Endometrial microvascular endothelial cells (primary cell): ENCODE measurements around the gene HSPA8. TPM values are rescaled to one million over a fixed set of nuclear protein-coding genes. Genes with fewer than 3 reads are reported as not detected.
"Not testable (repeated sequence)": the region's sequence is repeated elsewhere in the genome, so short reads cannot be mapped to it uniquely, and the experiment has no call there.

Experiments used
- in situ Hi-C: cut with HindIII; loops from 2 replicates; pipeline ENCODE4 v1.10.0; 2017; ENCODE audit warnings: low sequenced_read_pairs, low pct_unique_long_range_greater_than_20kb; ENCODE audit errors: inconsistent ontology term
- total RNA-seq: library from RNA; depleted of rRNA; stranded (reverse); fragments of >200 nt; gene quantifications from one replicate; pipeline ENCODE4 v1.2.3, GENCODE V29; 2015; ENCODE audit errors: inconsistent ontology term

Gene HSPA8
- total RNA-seq, 1 donor from 2014 or later: 3,873 TPM

DNA sequence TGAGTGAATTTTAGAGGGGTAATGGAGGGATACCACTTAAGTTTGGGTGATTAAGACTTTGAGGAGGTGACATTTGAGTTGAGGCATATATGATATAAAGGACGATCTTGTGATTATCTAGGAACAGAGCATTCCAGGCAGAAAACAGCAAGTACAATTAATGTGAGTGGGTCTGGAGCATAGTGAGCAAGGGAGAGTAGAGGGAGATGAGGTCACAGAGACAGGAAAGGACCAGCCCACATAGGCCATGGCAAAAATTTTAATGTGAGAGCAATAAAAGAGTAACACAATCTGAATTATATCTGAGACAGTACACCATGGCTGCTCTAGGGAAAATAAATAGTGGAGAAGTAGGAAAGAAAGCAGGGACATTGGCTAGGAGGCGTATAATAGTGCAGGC lies 14.5 kb upstream of the HSPA8 start:
- in situ Hi-C loops: no loop called here

DNA sequence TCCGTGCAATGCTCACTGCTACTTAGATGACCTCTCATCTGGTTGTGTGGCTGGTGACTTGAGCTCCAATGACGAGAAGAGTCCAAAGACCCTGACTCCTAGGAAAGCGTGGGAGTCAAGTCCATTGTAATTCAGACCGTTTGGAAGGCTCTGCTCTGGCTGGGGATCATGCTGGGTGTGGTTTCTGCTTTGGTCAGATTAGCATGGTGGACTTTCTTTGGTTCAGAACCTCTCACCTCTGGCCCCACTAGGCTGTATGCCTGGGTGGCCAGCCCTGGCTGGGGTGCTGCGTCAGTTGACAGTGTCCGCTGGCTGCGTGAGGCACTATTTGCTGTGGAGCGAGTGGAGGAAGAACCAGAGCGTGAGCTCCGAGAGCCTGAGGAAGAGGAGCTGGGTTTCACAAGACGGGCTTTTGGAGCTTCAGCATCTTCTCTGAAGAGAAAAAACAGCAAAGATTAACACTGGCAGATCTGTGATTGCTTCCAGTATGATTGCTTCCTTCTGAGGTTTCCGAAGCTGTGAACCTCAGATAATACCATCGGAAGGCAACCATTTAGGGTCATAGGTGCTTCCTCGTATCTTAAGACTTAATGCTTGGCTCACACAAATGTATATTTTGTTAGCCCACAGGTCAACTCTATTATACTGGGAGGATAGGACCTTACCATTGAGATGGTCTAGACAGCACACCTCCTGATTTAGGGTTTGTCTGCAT lies 11.6 kb upstream of the HSPA8 start:
- in situ Hi-C loops: no loop called here

DNA sequence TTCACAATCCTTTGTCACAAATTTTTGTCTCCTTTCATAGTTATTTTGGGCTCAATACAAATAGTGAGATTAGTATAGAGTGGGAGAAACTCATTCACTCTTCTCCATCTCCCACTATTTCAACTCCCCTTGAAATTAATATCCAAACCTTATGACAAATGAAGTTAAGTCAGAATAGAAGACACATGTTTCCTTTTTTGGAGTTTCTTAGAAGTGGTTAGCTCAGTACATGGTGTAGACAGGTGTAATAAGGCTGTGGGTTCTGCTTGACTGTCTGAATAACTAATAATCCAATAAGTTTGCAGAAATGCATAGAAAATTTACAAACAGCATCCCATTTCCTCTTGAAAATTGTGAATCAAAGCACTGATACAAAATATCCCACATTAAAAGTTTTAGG lies 10.8 kb upstream of the HSPA8 start:
- in situ Hi-C loops: no loop called here

DNA sequence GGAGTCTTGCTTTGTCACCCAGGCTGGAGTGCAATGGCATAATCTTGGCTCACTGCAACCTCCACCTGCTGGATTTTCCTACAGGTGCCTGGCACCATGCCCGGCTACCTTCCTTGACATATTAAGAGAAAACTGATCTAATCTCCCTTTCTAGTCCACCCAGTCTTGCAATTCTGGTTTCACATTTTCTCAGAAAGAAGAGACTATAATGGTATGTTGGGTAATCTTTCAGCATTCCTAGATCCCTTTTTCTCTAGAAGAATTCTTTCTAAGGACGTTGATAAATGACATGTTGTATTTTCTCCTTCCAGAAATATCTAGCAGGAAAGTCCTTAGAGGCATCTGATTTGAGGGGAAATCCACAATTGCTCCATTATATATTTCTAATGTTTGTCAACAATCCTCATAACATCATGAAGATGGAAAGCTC lies 10.4 kb upstream of the HSPA8 start:
- in situ Hi-C loops: no loop called here

DNA sequence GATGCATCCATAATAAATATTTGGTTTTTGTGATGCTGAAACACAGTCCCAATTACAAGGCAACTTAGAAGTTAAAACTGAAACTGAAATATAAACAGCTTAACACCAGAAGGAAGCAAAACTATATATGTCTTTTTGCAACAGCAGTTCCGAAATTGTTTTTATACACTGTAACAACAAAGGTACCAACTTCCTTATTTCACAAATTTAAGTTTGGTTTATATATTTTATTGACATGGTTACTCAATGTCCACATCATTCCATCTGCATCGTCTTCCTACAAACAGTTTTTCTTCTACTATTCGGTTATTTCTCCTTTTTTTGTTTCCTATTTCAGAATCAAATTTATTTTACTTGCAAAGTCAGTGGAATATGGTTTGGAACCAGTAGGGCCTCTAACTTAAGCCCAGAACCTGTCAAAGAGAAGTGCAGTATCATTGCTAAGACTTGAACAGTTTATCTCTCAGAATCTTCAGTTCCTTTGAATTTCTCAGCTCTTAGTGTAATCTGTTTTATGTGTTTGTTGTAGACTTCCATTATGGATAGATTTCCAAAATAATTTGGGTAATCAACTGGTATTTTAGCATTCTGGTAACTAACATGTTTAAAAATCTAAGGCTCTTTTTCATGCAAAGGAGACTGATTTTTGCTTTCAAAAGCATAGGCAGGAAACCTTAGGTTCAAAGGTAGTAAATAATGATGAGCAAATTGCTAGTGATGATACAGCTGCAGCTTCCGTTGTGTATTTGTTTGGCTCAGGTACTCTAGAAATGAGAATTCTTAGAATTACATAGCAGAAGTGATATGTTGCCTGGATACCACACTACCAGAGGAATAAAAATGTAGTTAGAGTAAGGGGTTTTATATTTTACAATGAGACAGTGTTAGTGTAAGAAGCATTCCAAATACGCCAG lies 8.2 kb upstream of the HSPA8 start:
- in situ Hi-C loops: no loop called here

DNA sequence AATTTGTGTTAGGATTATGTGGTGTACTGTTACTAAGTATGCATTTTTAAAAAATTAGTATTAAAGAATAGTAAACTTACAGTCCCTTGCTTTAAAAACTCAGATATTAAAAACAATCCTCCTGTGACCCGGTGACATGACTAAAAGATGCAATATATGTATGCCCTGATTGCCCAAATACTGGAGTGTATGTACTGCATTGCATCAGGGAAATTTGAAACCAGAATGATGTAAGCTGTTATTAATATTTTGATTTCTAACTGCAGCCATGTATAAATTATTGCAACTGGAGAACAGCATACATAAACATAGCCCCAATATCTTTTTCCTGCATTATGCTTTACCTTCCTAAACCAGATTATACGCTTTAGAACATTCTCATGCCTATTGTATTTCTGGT lies 3.7 kb upstream of the HSPA8 start:
- in situ Hi-C loops: no loop called here

DNA sequence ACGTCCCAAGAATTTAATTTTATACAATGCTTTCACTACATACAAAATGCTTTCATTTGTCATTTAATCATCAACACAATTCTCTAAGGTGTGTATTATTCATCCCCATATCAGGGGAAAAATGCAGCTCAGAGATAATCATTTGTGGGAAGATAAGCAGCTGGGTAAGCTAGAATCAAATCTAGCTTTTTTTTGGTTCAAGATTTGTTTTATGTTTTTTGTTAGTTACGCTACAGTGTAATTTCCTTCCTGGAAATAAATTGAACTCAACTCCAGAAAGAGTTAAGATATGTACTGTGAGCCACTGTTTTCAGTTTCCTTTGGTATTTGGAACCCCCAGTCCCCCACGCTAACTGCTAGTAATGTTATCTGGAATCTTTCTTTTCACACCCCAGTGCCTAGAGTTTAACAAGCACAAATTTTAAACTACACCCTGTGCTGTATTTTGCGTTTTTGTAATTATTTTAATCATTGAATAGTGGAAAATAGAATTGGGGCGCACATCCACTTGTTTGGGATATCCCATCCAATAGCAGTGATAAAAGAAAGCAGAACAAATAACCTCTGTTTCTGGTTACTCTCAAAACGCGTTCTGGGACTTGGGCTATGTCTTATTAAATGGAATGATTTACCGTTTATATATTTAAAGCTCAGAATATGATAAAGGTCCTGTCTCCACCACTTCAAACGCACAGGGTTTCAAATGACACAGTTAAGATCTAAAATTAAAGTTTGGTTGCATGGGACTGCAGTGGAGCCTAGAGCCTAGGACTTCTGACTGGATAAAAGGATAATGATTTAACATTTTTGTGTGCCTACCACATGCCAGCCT lies 2.1 kb upstream of the HSPA8 start:
- in situ Hi-C loops: no loop called here

DNA sequence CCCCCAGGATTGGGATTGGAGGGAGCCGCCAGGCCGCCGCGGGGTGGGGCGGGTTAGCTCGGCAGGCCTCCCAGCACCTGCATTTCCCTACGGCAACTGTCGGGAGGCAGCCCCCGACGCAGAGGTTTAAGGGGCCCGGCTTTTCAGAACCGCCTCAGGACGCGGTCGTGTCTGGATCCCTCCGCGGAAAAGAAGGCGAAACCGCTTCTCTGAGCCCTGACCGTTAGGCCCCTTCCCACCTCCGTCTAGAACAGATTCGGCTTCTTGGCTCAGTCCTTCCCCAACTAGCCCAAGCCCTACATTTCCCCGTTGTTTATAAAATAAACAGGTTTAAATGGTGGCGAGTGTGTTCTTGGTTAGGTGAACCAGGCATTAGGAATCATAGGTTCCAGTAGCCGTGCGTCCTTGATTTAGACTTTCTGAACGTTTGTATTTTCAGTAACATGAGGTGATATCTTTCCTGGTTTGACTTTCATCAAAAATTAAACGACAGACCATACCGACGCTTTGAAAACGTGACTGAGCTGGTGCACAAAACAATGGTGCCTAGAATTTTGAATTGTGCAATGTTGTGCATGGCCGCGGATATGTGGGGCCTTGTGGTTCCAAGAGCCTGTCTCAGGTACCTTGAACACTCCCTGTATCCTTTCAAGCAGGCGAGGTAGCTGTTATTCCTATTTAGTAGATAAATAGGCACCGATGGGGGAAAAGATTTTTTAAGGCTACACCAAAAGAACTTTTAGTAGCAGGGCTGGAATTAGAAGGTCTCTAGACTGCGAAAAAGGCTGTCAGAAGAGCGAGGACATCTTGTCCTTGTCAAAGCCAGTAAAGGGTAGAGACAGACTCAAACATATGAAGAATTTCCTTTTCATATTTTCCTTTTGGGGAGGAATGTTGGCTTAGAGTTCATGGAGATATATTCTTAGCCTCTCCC lies 1.2 kb upstream of the HSPA8 start:
- in situ Hi-C loops: no loop called here

DNA sequence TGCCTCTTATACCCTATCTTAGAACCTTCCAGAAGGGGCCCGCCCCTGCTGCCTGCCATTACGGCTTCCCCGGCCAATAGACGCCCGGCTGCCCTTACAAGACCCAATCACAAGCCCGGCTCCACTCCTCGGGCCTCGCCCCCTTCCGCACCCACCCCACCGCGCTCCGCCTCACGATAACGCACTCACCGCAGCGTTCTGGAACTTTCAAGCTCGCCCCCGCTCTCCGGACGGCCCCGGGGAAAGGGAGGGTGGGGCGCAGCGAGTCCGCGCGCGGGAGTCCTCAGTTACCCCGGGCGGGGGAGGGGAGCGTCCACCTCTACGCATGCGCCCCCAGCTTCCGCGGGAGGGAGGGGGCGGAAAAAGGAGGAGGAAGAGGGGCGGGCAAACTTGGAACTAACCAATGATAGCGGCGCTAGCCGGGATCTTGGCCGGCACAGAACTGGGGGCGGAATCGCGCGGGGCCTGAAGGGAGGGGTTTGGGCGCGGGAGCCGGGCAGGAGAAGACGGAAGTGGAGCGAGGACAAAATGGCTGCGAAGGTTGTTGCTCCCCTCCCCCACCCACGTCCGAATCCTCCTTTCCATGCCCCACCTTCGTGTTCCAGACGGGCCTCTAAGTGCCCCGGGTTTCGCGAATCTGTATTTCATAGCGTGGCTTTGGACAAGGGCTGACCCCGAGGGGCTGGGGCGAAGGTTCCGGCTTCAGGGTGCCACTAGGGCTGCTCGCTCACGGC lies 389 bp upstream of the HSPA8 start:
- in situ Hi-C loops: no loop called here

DNA sequence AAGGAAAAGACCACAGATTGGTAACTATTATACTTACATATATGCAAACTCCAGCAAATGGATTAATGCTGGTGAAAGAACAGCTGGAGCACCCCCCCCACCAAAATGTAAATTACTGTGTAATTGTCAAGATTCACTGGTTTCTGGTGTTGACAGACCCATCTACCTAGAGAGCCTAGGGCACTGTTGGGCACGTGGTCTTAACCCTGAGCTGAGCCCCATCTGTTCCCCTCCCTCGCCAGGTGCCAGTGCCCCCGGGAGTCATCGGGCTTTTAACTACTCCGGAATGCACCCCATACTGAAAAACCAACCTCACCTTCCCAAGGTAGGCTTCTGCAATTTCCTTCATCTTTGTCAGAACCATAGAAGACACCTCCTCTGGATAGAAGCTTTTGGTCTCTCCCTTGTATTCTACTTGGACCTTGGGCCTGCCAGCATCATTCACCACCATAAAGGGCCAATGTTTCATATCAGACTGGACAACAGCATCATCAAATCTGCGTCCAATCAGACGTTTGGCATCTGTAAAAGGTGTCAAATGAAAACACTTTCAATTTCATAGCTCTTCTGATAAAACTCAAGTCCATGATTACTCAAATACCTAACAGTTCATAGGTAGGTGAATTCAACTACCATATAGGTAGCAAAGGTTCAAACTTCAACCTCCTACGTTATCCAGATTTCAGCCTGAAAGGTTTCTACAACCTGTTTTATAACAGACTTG lies 1.5 kb downstream of the HSPA8 start:
- in situ Hi-C loops: no loop called here

DNA sequence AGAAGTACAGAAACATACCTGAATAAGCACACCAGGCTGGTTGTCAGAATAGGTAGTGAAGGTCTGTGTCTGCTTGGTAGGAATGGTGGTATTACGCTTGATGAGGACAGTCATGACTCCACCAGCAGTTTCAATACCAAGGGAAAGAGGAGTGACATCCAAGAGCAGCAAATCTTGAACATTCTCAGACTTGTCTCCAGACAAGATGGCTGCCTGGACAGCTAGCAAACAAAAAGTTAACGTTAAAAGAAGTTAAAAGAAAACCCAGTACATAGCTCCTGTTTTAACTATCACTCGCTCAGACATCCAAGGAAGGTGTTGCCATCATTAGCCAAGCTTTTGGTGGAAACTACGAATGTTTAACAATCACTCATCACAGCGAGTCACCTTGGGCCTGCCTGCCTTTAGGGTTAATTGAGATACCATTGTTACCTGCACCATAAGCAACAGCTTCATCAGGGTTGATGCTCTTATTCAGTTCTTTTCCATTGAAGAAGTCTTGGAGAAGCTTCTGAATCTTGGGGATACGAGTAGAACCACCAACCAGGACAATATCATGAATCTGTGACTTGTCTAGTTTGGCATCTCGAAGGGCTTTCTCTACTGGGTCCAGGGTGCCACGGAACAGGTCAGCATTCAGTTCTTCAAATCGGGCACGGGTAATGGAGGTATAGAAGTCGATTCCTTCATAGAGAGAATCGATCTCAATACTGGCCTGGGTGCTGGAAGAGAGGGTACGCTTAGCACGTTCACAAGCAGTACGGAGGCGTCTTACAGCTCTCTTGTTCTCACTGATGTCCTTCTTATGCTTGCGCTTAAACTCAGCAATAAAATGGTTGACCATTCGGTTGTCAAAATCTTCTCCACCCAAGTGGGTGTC lies 2.7 kb downstream of the HSPA8 start:
- in situ Hi-C loops: not testable (repeated sequence)

DNA sequence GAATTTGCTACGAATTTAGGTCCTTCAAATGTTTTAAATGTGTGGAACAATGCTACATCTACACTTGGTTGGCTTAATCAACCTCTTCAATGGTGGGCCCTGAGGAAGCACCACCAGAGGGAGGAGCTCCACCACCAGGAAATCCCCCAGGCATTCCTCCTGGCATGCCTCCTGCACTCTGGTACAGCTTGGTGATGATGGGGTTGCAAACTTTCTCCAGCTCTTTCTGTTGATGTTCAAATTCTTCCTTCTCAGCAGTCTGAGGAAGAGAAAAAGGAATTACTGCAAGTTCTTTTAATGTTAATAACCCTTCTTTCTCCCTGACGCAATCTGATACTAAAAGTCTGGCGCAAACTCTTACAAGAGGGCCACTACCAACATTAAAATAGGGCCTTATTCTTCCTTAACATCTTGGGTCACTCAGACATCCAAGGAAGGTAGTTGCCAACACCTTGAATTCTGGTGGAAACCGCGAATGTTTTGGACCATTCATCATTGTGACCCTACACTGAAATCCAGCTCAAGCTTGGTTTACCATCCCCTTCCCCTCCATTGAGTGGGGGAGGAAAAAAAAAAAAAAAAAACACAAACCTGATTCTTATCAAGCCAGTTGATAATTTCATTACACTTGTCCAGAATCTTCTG lies 4.2 kb downstream of the HSPA8 start:
- in situ Hi-C loops: no loop called here

DNA sequence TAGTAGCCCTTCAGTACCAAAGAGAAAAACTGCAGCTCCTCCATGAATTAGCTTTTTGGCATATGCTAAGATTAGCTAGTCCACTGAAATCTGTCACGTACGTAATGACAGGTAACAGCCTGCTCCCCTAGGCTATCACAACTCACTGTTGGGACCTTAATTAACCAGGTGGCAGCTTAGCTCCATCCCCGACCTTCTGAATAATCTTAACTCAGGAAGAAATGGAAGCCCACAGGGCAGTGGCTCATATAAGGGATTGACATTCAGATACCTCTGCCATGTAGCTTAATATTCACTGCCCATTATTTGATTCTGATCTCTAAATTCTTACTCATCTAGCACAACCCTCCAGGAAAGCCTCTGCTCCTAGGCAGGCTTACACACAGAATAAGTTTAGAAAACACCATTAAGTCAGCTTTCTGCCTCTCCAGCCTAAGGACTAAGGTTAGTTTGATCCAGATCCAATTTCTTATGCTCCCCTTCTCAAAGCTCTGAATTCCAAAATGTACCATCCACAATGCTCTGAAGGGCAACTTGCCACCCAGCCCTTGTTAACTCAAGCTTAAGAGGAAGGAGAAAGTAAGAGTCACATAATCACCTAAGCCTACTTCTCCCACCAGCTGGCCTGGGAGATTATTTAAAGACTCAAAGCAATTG lies 5.0 kb downstream of the HSPA8 start:
- in situ Hi-C loops: no loop called here

DNA sequence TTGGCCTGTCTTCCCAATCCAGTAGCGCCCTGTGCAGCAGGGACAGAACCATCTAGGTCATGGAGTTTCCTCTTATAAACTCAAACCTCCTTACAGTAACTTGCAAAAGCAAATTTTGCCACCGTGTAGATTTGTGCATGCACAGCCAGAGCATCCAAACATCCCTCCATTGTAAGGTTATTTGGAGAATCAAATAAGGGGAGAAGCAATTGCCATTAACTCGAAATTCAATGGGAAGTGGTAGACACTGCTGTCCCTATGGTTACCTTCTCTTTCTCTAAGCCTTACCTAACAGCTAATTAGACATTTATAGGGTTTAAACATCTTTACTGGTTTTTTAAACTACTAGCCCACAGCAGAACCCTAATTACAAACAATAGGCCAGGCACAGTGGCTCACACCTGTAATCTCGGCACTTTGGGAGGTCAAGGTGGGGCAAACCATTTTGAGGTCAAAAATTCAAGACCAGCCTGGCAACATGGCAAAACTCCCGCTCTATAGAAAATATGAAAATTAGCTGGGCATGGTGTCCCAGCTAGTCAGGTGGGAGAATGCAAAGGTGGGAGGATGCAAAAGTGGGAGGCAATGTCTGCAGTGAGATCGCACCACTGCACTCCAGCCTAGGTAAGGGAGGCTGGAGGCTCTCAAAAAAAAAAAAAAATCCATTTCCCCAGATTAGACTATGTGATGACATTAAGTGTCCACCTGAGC lies 6.6 kb downstream of the HSPA8 start:
- in situ Hi-C loops: no loop called here
